HS-27A (cell line): ENCODE results near the gene TMEM59.

Source experiments
- DNase-seq: peaks from one replicate; pipeline ENCODE4 v3.0.0-alpha.2; 2012; ENCODE audit warnings: low read depth, missing footprints

Gene TMEM59

DNA sequence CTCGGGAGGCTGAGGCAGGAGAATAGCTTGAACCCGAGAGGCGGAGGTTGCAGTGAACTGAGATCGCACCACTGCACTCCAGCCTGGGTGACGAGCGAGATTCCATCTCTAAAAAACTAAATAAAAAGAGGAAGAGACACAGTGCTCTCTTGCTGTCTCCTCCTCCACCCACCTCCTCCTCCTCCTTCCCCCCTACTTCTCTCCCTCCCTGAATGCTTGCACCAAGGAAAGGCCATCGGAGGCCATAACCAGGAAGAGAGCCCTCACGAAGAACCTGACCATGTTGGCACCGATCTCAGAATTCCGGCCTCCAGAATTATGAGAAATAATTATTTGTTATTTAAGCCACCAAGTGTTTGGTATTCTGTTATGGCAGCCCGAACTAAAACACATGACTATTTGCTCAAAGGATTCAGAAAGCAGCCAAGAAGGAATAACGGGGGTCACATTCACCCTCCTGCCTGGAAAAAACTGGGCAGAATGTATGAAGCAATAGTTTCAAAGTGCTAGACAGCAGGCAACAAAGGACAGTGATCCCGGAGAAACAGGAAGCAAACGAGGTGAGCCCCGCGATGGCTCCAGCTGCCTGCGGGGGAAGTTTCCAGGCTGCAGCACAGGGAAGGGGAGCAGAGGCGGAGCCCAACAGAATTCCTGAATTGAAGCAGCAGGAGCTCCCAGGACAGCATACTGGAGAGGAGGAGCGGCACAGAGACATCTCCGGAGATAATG is 70.8 kb downstream of the TMEM59 start:
- no peak for DNase-seq

DNA sequence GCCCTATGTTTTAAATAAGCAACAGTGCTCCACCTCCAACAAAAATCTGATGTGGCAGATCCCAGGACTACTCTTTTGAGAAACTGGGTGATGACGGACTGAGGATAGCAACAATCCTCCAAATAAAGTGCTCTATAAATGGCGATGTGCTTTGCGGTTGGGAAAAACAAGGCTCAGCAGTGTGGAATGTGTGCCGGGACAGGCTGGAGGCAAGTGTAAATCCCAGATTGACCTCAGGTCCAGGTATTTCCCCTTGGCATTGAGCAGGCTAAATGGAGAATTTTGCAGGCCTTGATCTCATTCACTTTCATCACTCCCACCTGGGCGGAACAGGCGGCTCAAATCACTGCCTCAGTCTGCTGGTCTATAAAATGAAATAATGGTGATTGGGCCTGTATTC is 71.8 kb downstream of the TMEM59 start:
- DNase-seq: no peak

DNA sequence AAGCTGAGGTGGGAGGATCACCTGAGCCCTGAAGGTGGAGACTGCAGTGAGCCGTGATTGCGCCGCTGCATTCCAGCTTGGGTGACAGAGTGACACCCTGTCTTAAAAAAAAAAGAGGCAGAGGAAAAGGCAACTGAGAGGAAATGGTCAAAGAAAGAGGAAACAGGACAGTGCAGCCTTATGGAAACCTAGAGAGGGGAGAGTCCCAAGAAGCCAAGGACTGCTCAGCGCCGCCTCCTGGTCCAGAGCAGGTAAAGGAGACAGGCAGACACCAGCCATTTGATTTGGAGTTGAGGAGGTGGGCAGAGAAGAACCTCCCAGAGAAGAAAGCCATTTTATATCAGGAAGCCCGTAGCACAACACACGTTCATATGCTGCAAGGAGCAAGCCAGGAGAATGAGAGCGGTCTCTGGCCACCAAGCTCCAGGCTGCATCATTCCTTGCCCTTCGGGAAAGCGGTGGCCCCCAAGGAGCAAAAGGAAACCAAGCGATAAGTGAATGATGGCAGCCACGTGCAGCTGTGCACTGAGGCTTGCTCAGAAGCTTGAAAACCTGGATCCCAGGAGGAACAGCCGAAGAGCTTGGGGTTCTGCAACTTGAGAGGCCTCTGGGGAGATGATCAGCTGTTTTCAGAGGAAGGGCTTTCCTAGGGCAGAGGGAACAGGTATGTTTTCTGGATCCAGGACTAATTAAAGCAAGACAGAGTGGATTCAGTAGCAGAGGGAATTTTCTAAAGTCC is 73.1 kb downstream of the TMEM59 start:
- no peak for DNase-seq
